ENCODE measurements around the gene TBC1D22A. TPM values are rescaled to one million over a fixed set of nuclear protein-coding genes. Genes with fewer than 3 reads are reported as not detected.

The TBC1D22A gene
- total RNA-seq, 2 donors from 2014 or later: 21.0 to 27.9 TPM

GRCh38 chr22:47102081-47102480 is 339.6 kb downstream of the TBC1D22A start:
- Mint-ChIP-seq H3K27ac (peak overlapping the region; percentile 96), H3K9me3 (peaks cover 3% of the 10 kb centered on the region), H3K4me3 (no peak overlapping the region), H3K27me3 (ENCODE audit: insufficient read depth) (no peaks in the 10 kb centered on the region), H3K4me1 (peaks cover 37% of the 10 kb centered on the region), H3K36me3 (ENCODE audit: low read depth) (peaks cover 8% of the 10 kb centered on the region)
- DNase-seq: no peak
- 96 to 100% methylated on average over 5 to 12 of the region's 12 CpGs for WGBS, 2 experiments (ENCODE audit: insufficient coverage in 1 of 2, insufficient read length in 1 of 2)
- H3K4me3 ChIP-seq (ENCODE audit: low read length): no peak overlapping the region
- peaks cover 11% of the 10 kb centered on the region for H3K4me1 ChIP-seq (ENCODE audit: control insufficient read depth, insufficient read depth, low read length)
- H3K9me3 ChIP-seq (ENCODE audit: control insufficient read depth, low read length): no peaks in the 10 kb centered on the region
- H3K27me3 ChIP-seq (ENCODE audit: control insufficient read depth, insufficient read depth, low read length, poor library complexity, severe bottlenecking): no peaks in the 10 kb centered on the region
- no peaks in the 10 kb centered on the region for H3K36me3 ChIP-seq (ENCODE audit: control insufficient read depth, insufficient read depth, low read length)
- H3K27ac ChIP-seq (ENCODE audit: low read depth, low read length): no peak overlapping the region
- no peak overlapping the region for H3K9ac ChIP-seq (ENCODE audit: extremely low read depth, low read length, poor library complexity, severe bottlenecking)
- TF ChIP-seq CTCF (conservative IDR thresholded peaks at IDR 0.05): no peak

- Mint-ChIP-seq H3K27me3 (ENCODE audit: insufficient read depth) (no peaks in the 10 kb centered on the region), H3K27ac (peak overlapping the region; percentile 96), H3K4me3 (no peak overlapping the region), H3K4me1 (peaks cover 36% of the 10 kb centered on the region), H3K36me3 (ENCODE audit: low read depth) (peaks cover 6% of the 10 kb centered on the region), H3K9me3 (peaks cover 1% of the 10 kb centered on the region)
- DNase-seq: peak; percentile 78
- Histone ChIP-seq H3K4me3 (ENCODE audit: low read length) (peak overlapping the region; percentile 16), H3K4me1 (ENCODE audit: control insufficient read depth, insufficient read depth, low read length) (peaks cover 11% of the 10 kb centered on the region), H3K27me3 (ENCODE audit: control insufficient read depth, insufficient read depth, low read length, poor library complexity, severe bottlenecking) (no peaks in the 10 kb centered on the region), H3K36me3 (ENCODE audit: control insufficient read depth, insufficient read depth, low read length) (no peaks in the 10 kb centered on the region), H3K9ac (ENCODE audit: extremely low read depth, low read length, poor library complexity, severe bottlenecking) (no peak overlapping the region), H3K9me3 (ENCODE audit: control insufficient read depth, low read length) (no peaks in the 10 kb centered on the region), H3K27ac (ENCODE audit: low read depth, low read length) (no peak overlapping the region)
- 0 to 33% methylated on average over 1 to 2 of the region's 2 CpGs for WGBS, 2 experiments (ENCODE audit: insufficient coverage in 1 of 2, insufficient read length in 1 of 2)
- no peak for TF ChIP-seq CTCF (conservative IDR thresholded peaks at IDR 0.05)
Observed at GRCh38 chr22:47102648-47103047, 340.2 kb downstream of the TBC1D22A start.

GRCh38 chr22:47105085-47105484 is 342.6 kb downstream of the TBC1D22A start:
- Mint-ChIP-seq H3K27me3 (ENCODE audit: insufficient read depth) (no peaks in the 10 kb centered on the region), H3K4me1 (peaks cover 26% of the 10 kb centered on the region), H3K9me3 (peaks cover 1% of the 10 kb centered on the region), H3K4me3 (no peak overlapping the region), H3K27ac (no peak overlapping the region), H3K36me3 (ENCODE audit: low read depth) (peaks cover 5% of the 10 kb centered on the region)
- Histone ChIP-seq H3K9me3 (ENCODE audit: control insufficient read depth, low read length) (no peaks in the 10 kb centered on the region), H3K27me3 (ENCODE audit: control insufficient read depth, insufficient read depth, low read length, poor library complexity, severe bottlenecking) (no peaks in the 10 kb centered on the region), H3K4me3 (ENCODE audit: low read length) (no peak overlapping the region), H3K4me1 (ENCODE audit: control insufficient read depth, insufficient read depth, low read length) (peaks cover 11% of the 10 kb centered on the region), H3K9ac (ENCODE audit: extremely low read depth, low read length, poor library complexity, severe bottlenecking) (no peak overlapping the region), H3K36me3 (ENCODE audit: control insufficient read depth, insufficient read depth, low read length) (no peaks in the 10 kb centered on the region), H3K27ac (ENCODE audit: low read depth, low read length) (no peak overlapping the region)
- TF ChIP-seq CTCF (conservative IDR thresholded peaks at IDR 0.05): no peak
- no peak for DNase-seq
- 91% methylated on average over 3 of the region's 4 CpGs; no CpG with 5 or more reads in 1 of the 2 experiments for WGBS, 2 experiments (ENCODE audit: insufficient coverage in 1 of 2, insufficient read length in 1 of 2)

Measured in endodermal cell (in vitro differentiated cells).